ENCODE data around the gene FUBP1.
A peak's percentile ranks its signal among the peaks of the same experiment; 100 is the strongest.
"Not testable (repeated sequence)": the region's sequence is repeated elsewhere in the genome, so short reads cannot be mapped to it uniquely, and the experiment has no call there.

The FUBP1 gene, protein sequence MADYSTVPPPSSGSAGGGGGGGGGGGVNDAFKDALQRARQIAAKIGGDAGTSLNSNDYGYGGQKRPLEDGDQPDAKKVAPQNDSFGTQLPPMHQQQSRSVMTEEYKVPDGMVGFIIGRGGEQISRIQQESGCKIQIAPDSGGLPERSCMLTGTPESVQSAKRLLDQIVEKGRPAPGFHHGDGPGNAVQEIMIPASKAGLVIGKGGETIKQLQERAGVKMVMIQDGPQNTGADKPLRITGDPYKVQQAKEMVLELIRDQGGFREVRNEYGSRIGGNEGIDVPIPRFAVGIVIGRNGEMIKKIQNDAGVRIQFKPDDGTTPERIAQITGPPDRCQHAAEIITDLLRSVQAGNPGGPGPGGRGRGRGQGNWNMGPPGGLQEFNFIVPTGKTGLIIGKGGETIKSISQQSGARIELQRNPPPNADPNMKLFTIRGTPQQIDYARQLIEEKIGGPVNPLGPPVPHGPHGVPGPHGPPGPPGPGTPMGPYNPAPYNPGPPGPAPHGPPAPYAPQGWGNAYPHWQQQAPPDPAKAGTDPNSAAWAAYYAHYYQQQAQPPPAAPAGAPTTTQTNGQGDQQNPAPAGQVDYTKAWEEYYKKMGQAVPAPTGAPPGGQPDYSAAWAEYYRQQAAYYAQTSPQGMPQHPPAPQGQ

DNA sequence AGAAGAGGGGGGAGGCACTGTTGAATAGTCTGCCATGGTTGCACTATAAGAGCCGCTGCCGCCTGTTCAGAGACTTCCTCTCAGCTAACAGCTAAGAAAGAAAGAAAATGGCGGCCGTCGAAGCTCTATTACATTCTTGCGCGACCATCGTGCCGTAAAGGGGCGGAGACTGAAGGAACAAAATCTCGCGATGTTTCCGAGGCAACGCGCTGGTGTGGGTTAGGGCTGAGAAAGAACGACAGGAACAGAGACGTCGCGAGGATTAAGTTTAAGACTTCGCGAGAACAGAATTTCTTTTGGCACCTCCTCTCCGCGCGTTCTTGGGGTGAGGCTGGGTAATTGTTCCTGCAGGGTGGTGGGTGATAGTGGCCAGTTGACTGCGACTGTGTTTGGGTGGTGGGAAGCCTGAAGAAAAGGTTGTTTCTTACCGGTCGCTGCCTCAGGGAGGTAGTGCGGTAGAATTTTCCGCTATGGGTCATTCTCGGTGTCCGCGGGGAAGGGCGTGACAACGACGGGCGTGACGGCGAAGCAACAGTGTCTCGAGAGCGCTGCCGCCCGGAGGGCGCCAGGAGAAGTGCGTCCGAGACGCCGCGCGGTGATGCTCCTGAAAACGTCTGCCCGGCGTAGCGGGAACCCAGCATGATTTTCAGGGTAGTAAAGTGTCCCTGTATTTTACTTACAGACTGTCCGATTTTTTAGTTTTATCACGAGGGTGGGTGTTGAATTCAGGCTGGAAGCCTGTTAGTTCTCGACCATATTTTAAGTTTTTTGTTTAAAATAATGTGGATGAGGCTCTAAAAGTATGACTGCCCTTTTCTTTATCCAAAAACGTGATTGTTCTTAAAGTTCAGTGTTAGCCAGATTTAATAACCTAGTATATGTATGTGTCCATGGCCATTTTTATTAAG is at the start of gene FUBP1:
FUBP1 (minus strand) TSS at position 104 of the 908 bp plus-strand sequence; CDS start at position 36, 68 bp downstream.
- ChIA-PET POLR2A (interaction anchor here (0.6 to 6.1 kb wide), 10 partner anchors 14 to 562 kb away, joined by 3 to 146 read pairs (median 4); partner anchors contain the start of genes DNAJB4 and MIGA1), CTCF (interaction anchor here (0.7 to 8.2 kb wide), 9 partner anchors 10 to 135 kb away, joined by 3 to 117 read pairs (median 6); partner anchors contain the start of gene DNAJB4)
- DNase-seq (ENCODE audit: extremely low spot score): peak; percentile 90
- TF ChIP-seq, protein P1, sequence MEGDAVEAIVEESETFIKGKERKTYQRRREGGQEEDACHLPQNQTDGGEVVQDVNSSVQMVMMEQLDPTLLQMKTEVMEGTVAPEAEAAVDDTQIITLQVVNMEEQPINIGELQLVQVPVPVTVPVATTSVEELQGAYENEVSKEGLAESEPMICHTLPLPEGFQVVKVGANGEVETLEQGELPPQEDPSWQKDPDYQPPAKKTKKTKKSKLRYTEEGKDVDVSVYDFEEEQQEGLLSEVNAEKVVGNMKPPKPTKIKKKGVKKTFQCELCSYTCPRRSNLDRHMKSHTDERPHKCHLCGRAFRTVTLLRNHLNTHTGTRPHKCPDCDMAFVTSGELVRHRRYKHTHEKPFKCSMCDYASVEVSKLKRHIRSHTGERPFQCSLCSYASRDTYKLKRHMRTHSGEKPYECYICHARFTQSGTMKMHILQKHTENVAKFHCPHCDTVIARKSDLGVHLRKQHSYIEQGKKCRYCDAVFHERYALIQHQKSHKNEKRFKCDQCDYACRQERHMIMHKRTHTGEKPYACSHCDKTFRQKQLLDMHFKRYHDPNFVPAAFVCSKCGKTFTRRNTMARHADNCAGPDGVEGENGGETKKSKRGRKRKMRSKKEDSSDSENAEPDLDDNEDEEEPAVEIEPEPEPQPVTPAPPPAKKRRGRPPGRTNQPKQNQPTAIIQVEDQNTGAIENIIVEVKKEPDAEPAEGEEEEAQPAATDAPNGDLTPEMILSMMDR (IDR thresholded peaks at IDR 0.05; ENCODE audit: control extremely low read depth, extremely low read depth, low read depth, missing control alignments): peak; percentile 74

DNA sequence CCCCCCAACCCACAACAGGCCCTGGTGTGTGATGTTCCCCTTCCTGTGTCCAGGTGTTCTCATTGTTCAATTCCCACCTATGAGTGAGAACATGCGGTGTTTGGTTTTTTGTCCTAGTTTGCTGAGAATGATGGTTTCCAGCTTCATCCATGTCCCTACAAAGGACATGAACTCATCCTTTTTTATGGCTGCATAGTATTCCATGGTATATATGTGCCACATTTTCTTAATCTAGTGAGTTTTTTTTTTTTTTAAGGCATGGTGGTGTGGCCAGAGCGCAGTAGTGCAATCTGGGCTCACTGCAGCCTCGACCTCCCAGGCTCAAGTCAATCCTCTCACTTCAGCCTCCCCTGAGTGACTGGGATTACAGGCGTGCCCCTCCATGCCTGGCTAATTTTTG is 42.3 kb upstream of the FUBP1 start:
- POLR2A ChIA-PET; DNase-seq (ENCODE audit: extremely low spot score): not testable (repeated sequence)
- CTCF ChIA-PET: interaction anchor here (0.9 kb wide), 1 partner anchor 93 kb away, joined by 4 read pairs; no protein-coding TSS in a partner anchor

DNA sequence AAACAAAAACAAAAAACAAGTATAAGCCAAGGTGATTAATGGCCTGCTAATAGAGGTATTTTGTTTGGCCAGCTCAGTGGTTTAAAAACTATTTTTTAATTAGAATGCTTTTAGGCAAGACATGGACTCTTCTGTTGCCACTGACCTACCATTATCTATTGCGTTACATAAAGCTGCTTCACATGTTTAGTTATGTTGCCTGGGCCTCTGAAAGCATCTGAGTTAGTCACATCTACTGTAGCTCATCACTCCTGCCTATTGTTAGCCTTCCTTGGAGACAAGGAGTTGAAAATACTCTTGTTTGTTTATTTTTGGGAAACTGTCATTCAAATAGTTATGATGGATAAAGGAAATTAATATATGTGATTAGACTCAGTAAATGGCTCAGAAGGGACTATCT is 40.2 kb upstream of the FUBP1 start:
- ChIA-PET POLR2A (interaction anchor here (2.3 kb wide), 1 partner anchor 14 kb away, joined by 9 read pairs; the partner anchor contains the start of gene DNAJB4), CTCF (interaction anchor here (1.5 kb wide), 1 partner anchor 21 kb away, joined by 3 read pairs; no protein-coding TSS in a partner anchor)
- DNase-seq (ENCODE audit: extremely low spot score): no peak
- TF ChIP-seq, protein P1 (IDR thresholded peaks at IDR 0.05; ENCODE audit: control extremely low read depth, extremely low read depth, low read depth, missing control alignments): no peak

DNA sequence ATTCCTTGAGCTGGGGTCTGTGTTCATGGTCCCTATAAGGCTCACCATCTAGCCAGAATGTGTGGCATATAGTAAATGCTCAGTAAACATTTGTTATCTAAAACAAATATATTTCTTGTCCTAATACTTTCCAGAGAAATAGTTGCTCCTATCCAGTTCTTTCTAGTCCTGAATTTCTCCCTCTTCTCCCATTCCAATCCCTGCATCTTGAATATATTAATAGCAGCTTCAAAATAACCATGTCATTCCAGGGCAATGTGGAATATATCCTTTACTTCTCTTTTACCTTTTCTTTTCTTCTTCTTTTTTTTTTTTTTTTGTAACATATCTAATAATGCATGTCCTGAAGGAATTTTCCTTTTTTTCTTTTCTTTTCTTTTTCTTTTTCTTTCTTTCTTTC is 36.3 kb upstream of the FUBP1 start:
- CTCF ChIA-PET: interaction anchor here (1.4 kb wide), 1 partner anchor 10 kb away, joined by 7 read pairs; the partner anchor contains the start of gene DNAJB4
- TF ChIP-seq, protein P1 (IDR thresholded peaks at IDR 0.05; ENCODE audit: control extremely low read depth, extremely low read depth, low read depth, missing control alignments): no peak
- POLR2A ChIA-PET: interaction anchor here (1.8 kb wide), 1 partner anchor 10 kb away, joined by 21 read pairs; the partner anchor contains the start of gene DNAJB4
- DNase-seq (ENCODE audit: extremely low spot score): no peak

DNA sequence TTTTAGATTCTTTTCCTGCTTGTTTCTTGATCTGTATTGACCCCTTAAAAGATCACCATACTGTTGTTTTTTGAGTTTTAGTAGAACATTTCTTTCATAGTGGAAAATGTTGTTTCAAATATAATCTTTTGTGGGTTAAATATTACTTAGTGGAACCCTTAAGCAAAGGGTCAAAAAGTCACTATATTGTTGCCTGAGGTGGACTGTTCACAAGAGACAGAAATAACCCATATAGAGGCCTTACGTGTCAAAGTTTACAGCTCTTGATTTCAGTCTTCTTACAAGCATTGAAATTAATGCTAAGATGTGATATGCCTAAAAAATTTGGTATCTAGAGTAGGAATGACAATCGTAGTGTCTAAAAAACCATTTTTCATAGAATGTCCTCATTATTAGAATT is 32.2 kb upstream of the FUBP1 start:
- no peak for DNase-seq (ENCODE audit: extremely low spot score)
- TF ChIP-seq, protein P1 (IDR thresholded peaks at IDR 0.05; ENCODE audit: control extremely low read depth, extremely low read depth, low read depth, missing control alignments): no peak
- ChIA-PET CTCF (no interaction called here), POLR2A (interaction anchor here (0.7 kb wide), 1 partner anchor 32 kb away, joined by 4 read pairs; the partner anchor contains the start of gene FUBP1)

DNA sequence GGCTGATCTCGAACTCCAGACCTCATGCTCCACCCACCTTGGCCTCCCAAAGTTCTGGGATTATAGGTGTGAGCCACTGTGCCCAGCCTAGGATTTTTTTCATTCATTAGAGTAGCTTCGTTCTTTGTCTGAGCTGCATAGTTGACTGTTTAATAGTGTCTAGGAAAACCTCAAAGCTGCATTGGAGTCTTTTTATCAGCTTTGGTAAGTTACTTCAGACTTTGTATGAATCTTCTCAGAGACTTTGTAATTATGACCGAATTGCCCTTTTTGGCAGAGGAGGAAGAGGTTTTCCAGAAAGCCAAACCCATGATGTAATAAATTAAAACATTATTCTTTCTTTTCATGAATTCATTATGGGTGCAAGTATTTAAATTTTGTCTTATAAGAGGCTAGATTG is 31.0 kb upstream of the FUBP1 start:
- ChIA-PET CTCF (no interaction called here), POLR2A (interaction anchor here (0.9 kb wide), 1 partner anchor 31 kb away, joined by 3 read pairs; the partner anchor contains the start of gene FUBP1)
- DNase-seq (ENCODE audit: extremely low spot score): no peak
- TF ChIP-seq, protein P1 (IDR thresholded peaks at IDR 0.05; ENCODE audit: control extremely low read depth, extremely low read depth, low read depth, missing control alignments): no peak

Measured in GM10248 (cell line).